ENCODE data around the gene CAGE1. TPM values are rescaled to one million over a fixed set of nuclear protein-coding genes. Genes with fewer than 3 reads are reported as not detected.

Gene CAGE1
- total RNA-seq, 2 experiments from 2014 or later = 0.27 to 1.1 TPM

DNA sequence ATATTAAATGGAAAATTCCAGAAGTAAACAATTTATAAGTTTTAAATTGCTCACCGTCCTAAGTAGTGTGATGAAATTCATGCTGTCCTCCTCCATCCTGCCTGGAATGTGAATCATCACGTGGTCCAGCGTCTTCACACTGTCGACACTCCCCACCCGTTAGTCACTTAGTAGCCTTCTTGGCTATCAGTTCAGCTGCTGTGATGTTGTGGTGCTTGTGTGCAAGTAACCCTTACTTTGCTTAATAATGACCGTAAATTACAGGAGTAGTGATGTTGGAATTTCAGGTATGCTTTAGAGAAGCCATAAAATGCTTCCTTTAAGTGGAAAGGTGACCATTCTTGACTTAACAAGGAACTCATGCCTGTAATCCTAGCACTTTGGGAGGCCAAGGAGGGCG is 25.3 kb upstream of the CAGE1 start:
- H3K27ac ChIP-seq (ENCODE audit: low read depth, low read length, poor library complexity, severe bottlenecking) = no peak overlapping the region
- ChIA-PET CTCF (ENCODE audit: unreplicated experiment) (no interaction called here), POLR2A (interaction anchor here (0.6 kb wide), 1 partner anchor 63 kb away, joined by 3 read pairs; no protein-coding TSS in a partner anchor)
- H3K4me1 ChIP-seq (ENCODE audit: insufficient read depth, low read length, poor library complexity, severe bottlenecking) = no peaks in the 10 kb centered on the region
- no peaks in the 10 kb centered on the region for H3K79me2 ChIP-seq (ENCODE audit: insufficient read depth, low read depth, low read length)
- no peaks in the 10 kb centered on the region for H3K9me2 ChIP-seq (ENCODE audit: insufficient read depth, low read length)
- no peaks in the 10 kb centered on the region for H3K9me3 ChIP-seq (ENCODE audit: low read length)
- no peak for DNase-seq (ENCODE audit: low spot score)
- no TSS peak for BruUV-seq (replicated peaks)
- H4K20me1 ChIP-seq (ENCODE audit: insufficient read depth, low read length) = no peaks in the 10 kb centered on the region
- H3K4me3 ChIP-seq (ENCODE audit: low read depth, low read length, poor library complexity, severe bottlenecking) = no peak overlapping the region
- TF ChIP-seq EZH2phosphoT487 (IDR thresholded peaks at IDR 0.05; ENCODE audit: borderline replicate concordance, low read depth, low read length) = no peak
- TF ChIP-seq, protein P1, sequence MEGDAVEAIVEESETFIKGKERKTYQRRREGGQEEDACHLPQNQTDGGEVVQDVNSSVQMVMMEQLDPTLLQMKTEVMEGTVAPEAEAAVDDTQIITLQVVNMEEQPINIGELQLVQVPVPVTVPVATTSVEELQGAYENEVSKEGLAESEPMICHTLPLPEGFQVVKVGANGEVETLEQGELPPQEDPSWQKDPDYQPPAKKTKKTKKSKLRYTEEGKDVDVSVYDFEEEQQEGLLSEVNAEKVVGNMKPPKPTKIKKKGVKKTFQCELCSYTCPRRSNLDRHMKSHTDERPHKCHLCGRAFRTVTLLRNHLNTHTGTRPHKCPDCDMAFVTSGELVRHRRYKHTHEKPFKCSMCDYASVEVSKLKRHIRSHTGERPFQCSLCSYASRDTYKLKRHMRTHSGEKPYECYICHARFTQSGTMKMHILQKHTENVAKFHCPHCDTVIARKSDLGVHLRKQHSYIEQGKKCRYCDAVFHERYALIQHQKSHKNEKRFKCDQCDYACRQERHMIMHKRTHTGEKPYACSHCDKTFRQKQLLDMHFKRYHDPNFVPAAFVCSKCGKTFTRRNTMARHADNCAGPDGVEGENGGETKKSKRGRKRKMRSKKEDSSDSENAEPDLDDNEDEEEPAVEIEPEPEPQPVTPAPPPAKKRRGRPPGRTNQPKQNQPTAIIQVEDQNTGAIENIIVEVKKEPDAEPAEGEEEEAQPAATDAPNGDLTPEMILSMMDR (conservative IDR thresholded peaks at IDR 0.05; ENCODE audit: low read length) = no peak
- H3K36me3 ChIP-seq (ENCODE audit: insufficient read depth, low read length) = peaks cover 98% of the 10 kb centered on the region
- H3K4me2 ChIP-seq (ENCODE audit: low read length) = no peak overlapping the region
- no peak overlapping the region for H2AFZ ChIP-seq (ENCODE audit: low read length)
- intact Hi-C loops (cut with micrococcal nuclease; ENCODE audit: unreplicated experiment) = no loop called here

DNA sequence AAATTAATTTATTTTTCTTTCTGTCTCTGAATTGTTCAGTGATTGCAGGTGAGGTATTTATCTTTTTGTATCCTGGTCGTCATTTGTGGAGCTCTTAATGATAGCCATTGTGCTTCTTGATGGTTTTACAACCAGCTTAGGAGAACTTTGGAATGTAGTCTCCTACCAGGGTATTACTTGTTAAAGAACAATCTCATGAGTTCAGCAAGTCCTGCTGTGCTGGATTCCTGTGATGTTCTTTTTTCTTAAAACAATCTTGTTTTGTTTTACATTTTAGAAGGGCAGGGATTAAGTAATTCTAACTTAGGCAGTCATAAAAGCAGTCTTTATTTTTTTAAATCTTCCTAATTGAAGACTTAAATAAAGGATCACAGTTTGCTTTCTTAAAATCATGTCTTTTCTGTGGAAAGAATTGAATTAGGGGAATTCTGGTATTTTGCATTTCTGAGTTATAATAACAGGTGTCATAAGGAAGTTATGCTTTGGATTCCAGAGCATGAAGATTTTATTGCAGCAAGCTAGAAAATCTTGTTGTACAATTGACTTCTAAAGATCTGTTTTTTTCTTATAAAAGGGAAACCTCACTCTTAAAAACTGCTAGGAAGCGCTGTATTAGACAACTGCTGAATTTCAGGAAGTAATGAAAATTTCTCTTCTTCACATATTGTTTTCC is 23.7 kb upstream of the CAGE1 start:
- H3K79me2 ChIP-seq (ENCODE audit: insufficient read depth, low read depth, low read length) = no peaks in the 10 kb centered on the region
- no peaks in the 10 kb centered on the region for H3K9me3 ChIP-seq (ENCODE audit: low read length)
- no peak overlapping the region for H2AFZ ChIP-seq (ENCODE audit: low read length)
- H3K27ac ChIP-seq (ENCODE audit: low read depth, low read length, poor library complexity, severe bottlenecking) = no peak overlapping the region
- ChIA-PET POLR2A (interaction anchor here (0.6 to 0.8 kb wide), 2 partner anchors 25 to 117 kb away, joined by 3 read pairs; no protein-coding TSS in a partner anchor), CTCF (ENCODE audit: unreplicated experiment) (no interaction called here)
- no peaks in the 10 kb centered on the region for H3K4me1 ChIP-seq (ENCODE audit: insufficient read depth, low read length, poor library complexity, severe bottlenecking)
- no peak for DNase-seq (ENCODE audit: low spot score)
- H3K4me2 ChIP-seq (ENCODE audit: low read length) = no peak overlapping the region
- intact Hi-C loops (cut with micrococcal nuclease; ENCODE audit: unreplicated experiment) = no loop called here
- TF ChIP-seq, protein P1 (conservative IDR thresholded peaks at IDR 0.05; ENCODE audit: low read length) = no peak
- no peak for TF ChIP-seq EZH2phosphoT487 (IDR thresholded peaks at IDR 0.05; ENCODE audit: borderline replicate concordance, low read depth, low read length)
- H3K9me2 ChIP-seq (ENCODE audit: insufficient read depth, low read length) = no peaks in the 10 kb centered on the region
- BruUV-seq (replicated peaks) = no TSS peak
- no peaks in the 10 kb centered on the region for H4K20me1 ChIP-seq (ENCODE audit: insufficient read depth, low read length)
- peaks cover 92% of the 10 kb centered on the region for H3K36me3 ChIP-seq (ENCODE audit: insufficient read depth, low read length)
- no peak overlapping the region for H3K4me3 ChIP-seq (ENCODE audit: low read depth, low read length, poor library complexity, severe bottlenecking)

DNA sequence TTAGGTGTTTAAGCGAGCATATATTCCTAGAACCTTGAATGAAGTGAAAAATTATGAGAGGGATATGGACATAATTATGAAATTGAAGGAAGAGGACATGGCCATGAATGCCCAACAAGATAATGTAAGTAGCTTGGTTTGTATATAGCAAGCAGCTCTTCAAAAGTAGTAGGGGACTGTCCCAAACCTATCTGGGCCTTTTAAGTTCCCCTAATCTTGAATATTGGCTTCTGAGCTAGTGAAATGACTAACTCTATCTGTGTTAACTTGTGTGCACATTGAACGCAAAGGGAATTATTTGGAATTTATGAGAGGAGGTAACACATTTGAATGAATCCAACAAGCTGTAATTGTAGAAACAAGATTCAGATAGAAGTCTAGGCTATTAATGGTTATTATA is 21.8 kb upstream of the CAGE1 start:
- CTCF ChIA-PET (ENCODE audit: unreplicated experiment) = no interaction called here
- Histone ChIP-seq H3K4me2 (ENCODE audit: low read length) (no peak overlapping the region), H2AFZ (ENCODE audit: low read length) (no peak overlapping the region), H4K20me1 (ENCODE audit: insufficient read depth, low read length) (no peaks in the 10 kb centered on the region), H3K36me3 (ENCODE audit: insufficient read depth, low read length) (peaks cover 93% of the 10 kb centered on the region), H3K79me2 (ENCODE audit: insufficient read depth, low read depth, low read length) (no peaks in the 10 kb centered on the region), H3K9me3 (ENCODE audit: low read length) (no peaks in the 10 kb centered on the region), H3K9me2 (ENCODE audit: insufficient read depth, low read length) (no peaks in the 10 kb centered on the region), H3K4me3 (ENCODE audit: low read depth, low read length, poor library complexity, severe bottlenecking) (no peak overlapping the region), H3K27ac (ENCODE audit: low read depth, low read length, poor library complexity, severe bottlenecking) (no peak overlapping the region), H3K4me1 (ENCODE audit: insufficient read depth, low read length, poor library complexity, severe bottlenecking) (no peaks in the 10 kb centered on the region)
- BruUV-seq (replicated peaks) = no TSS peak
- POLR2A ChIA-PET = interaction anchor here (0.8 kb wide), 1 partner anchor 9 kb away, joined by 3 read pairs; no protein-coding TSS in a partner anchor
- intact Hi-C loops (cut with micrococcal nuclease; ENCODE audit: unreplicated experiment) = no loop called here
- TF ChIP-seq EZH2phosphoT487 (IDR thresholded peaks at IDR 0.05; ENCODE audit: borderline replicate concordance, low read depth, low read length) = no peak
- TF ChIP-seq, protein P1 (conservative IDR thresholded peaks at IDR 0.05; ENCODE audit: low read length) = no peak
- DNase-seq (ENCODE audit: low spot score) = no peak

All from OCI-LY7 (cell line).